Stimulated activated CD8-positive, alpha-beta memory T cell treated with anti-CD3 and anti-CD28 coated beads, Interleukin-12 subunit alpha, Interleukin-12 subunit beta, amount 100 ng/mL, for 4 hours (primary cell): ENCODE measurements around the gene RBPJL.
A peak's percentile ranks its signal among the peaks of the same experiment; 100 is the strongest.

Source experiments
- DNase-seq: peaks from one replicate; pipeline ENCODE4 v3.0.0-alpha.2; 2020; ENCODE audit warnings: low read depth

Gene RBPJL

DNA sequence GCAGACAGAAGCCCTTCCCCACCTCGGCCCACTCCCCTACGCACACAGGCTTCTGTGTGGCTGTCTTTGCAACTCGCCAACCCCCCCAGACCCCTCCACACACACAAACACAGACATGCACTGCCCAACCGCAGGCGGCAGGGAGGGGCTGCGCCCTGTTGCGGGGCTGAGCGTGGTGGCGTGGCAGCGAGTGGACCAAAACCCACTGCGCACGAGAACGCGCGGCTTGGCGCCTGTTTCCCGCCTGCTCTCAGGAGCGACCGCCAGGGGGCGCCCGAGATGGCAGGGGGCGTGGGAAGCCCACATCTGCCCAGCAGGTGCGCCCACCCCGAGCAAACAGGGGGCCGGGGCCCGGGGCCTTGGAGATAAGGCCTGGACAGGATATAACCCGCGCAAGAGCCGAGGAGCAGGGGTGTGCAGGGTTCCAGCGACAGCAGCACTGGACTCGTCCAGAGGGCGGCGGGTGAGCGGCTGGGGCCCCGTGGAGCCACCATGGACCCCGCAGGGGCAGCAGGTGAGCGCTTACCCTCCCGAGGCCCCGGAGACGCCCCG is at the start of gene RBPJL:
TSS of gene RBPJL (plus strand) at position 410 of the 552 bp plus-strand sequence. CDS start at position 493, 83 bp downstream.
- DNase-seq: peak; percentile 15

DNA sequence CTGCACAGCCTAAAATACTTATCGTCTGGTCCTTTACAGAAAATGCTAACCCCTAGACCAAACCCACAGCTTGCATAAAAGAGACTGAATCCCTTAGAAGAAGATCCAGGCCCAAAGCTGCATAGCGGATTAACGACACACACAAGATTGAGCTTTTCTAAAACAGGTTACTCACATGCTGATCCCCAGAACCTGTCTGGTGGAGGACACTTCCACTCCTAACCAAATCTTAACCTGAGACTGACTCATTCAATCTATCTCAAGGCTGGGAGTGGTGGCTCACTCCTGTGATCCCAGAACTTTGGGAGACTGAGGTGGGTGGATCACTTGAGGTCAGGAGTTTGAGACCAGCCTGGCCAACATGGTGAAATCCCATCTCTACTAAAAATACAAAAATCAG is 49.5 kb upstream of the RBPJL start:
- no peak for DNase-seq

GRCh38 chr20:45257711-45258110 is 48.9 kb upstream of the RBPJL start:
- DNase-seq: no peak

- DNase-seq: no peak
Observed at GRCh38 chr20:45258259-45258658, 48.4 kb upstream of the RBPJL start.

GRCh38 chr20:45258664-45259063 is 48.0 kb upstream of the RBPJL start:
- DNase-seq: no peak

- no peak for DNase-seq
Observed at GRCh38 chr20:45263556-45264266, 42.9 kb upstream of the RBPJL start.

GRCh38 chr20:45266977-45267376 is 39.7 kb upstream of the RBPJL start:
- DNase-seq: no peak

DNA sequence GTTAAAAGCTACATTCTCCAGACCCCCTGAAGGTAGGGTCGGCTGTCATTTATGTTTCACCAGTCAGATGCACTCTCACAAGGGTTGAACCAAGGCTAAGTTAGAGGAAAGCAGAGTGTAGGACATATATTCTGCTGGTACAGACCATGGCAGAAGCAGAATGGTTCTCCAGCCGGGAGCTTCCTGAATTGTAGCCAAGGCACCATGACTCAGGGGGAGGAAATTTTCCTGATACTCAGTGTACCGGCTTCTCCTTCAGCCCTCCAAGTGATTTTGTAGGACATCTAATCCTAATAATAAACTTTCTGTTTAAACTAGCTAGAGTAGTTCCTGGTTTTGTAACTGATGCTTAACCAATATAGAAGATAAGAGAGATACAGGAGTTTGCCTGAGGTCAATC is 38.1 kb upstream of the RBPJL start:
- DNase-seq: no peak

GRCh38 chr20:45269056-45269455 is 37.6 kb upstream of the RBPJL start:
- no peak for DNase-seq

- no peak for DNase-seq
Observed at GRCh38 chr20:45269754-45270270, 36.8 kb upstream of the RBPJL start.

DNA sequence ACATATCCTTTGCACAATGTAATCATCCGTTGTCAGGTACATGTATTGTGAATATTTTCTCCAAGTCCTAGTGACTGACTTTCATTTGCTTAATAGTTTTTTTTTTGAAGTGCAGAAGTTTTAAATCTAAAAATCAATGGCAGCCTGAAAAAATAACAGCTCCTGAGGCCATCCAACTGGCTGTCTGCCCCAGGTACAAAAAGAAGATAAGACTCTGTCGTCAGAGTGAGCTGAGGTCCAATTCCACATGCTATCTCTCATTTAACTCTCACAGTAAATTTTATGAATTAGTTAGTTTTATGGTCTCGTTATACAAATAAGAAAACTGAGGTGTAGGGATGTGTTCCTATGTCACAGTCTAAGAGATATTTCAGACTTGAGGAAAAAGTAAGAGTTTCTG is 31.3 kb upstream of the RBPJL start:
- DNase-seq: no peak

GRCh38 chr20:45279992-45280391 is 26.6 kb upstream of the RBPJL start:
- DNase-seq: no peak

- no peak for DNase-seq
Observed at GRCh38 chr20:45282700-45283550, 23.7 kb upstream of the RBPJL start.

GRCh38 chr20:45283551-45284057 is 23.0 kb upstream of the RBPJL start:
- DNase-seq: no peak

DNA sequence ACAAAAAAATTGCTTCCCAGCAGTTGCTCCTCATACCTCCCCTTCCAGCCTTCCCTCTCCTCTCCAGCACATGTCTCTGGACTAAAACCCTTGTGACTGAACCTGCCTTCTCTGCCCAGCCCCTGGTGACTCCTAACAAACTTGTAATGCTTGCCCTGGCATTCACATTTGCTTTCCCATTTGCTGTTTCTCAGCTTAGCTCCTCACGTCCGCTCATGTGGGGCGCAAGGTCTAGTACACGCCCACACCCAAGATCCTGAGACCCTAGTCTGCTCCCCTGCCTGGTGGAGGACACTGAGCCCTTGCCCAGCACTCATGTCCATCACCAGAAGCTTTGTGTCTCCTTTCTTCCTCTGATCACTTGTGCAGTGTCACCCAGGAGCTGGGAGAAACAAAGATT is 18.3 kb upstream of the RBPJL start:
- no peak for DNase-seq

GRCh38 chr20:45288860-45289259 is 17.8 kb upstream of the RBPJL start:
- no peak for DNase-seq

- no peak for DNase-seq
Observed at GRCh38 chr20:45289942-45290676, 16.5 kb upstream of the RBPJL start.

- DNase-seq: peak; percentile 15
Observed at GRCh38 chr20:45290677-45291355, 15.8 kb upstream of the RBPJL start.

DNA sequence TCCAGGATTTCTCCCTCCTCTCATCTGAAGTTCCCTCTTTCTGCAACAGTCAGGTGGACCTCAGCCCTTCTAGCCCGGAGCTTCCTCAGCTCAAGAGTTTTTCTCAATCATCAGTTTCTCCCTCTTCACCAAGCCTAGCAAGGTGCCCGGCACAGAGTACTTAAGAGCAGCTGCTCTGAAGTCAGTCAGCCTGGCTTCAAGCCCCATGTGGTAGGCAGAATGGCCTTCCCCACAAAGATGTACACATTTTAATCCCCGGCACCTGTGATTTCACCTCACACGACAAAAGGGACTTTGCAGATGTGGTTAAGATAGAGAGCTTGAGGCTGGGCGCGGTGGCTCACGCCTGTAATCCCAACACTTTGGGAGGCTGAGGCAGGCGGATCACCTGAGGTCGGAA is 15.1 kb upstream of the RBPJL start:
- DNase-seq: no peak

- no peak for DNase-seq
Observed at GRCh38 chr20:45292343-45292742, 14.3 kb upstream of the RBPJL start.
